IMR-90 (cell line): ENCODE results near the gene MYO5A.

Experiments
- CTCF ChIP-seq: conservative IDR thresholded peaks from 2 replicates; pipeline ENCODE4 v1.5.1; 2012; ENCODE audit warnings: mild to moderate bottlenecking, low read depth, low read length, improper control_type of control experiment
- POLR2A ChIP-seq: IDR thresholded peaks from 2 replicates; pipeline ENCODE4 v1.6.1; 2012; ENCODE audit warnings: mild to moderate bottlenecking, low read depth, low read length

GRCh38 chr15:52463638-52464037, 65.0 kb downstream of the MYO5A start:
- TF ChIP-seq POLR2A (no peak), CTCF (no peak; the same call in 1 of the 2 replicates)
